ENCODE data around the gene CABLES1. TPM values are rescaled to one million over a fixed set of nuclear protein-coding genes. Genes with fewer than 3 reads are reported as not detected.

The CABLES1 gene
- total RNA-seq, 1 donor from 2014 or later = 3.1 TPM

- Mint-ChIP-seq H3K27me3 (ENCODE audit: unreplicated experiment) (no peaks in the 10 kb centered on the region), H3K36me3 (ENCODE audit: unreplicated experiment) (peaks cover 5% of the 10 kb centered on the region), H3K4me1 (ENCODE audit: low read depth, unreplicated experiment) (peaks cover 2% of the 10 kb centered on the region), H3K27ac (ENCODE audit: unreplicated experiment) (no peak overlapping the region), H3K9me3 (ENCODE audit: unreplicated experiment) (no peaks in the 10 kb centered on the region), H3K4me3 (ENCODE audit: unreplicated experiment) (no peak overlapping the region)
- TF ChIP-seq CTCF (IDR thresholded peaks at IDR 0.05; ENCODE audit: partially characterized antibody, unreplicated experiment) = no peak
- DNase-seq = no peak
These were observed 171.5 kb downstream of the CABLES1 start for GRCh38 chr18:23306822-23307221.

DNA sequence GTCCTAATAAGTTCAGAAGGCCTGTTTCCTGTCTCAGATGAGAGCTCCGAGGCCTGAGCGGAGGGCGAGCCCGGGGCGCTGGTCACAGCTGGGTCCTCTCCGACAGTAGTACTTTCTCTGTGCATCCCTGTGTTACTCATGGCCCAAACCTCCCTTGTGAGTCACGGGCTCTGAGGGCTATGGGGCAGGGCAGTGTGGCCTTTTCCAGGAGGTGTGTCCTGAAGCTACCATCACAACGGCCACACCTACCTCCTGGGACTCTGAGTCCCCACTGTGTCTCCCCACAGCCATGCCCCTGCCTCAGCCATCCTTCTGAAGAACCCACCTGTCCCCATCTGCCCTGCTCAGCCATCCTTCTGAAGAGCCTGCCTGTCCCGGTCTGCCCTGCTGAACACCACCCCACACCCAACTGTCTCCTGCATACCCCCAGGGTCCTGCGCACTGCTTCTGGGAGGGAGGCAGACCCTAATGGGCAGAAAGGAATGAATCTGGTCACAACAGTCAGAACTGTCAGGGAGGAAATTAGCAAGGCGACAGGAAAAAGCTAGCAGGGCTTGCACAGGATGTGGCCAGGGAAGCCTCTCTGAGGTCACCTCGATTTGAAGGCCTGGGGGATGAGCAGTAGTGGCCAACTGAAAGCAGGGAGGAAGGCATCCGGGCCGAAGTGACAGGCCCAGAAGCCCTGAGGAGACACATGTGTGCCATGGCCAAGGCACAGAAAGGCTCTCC, 172.4 kb downstream of the CABLES1 start:
- Mint-ChIP-seq H3K27ac (ENCODE audit: unreplicated experiment) (no peak overlapping the region), H3K27me3 (ENCODE audit: unreplicated experiment) (no peaks in the 10 kb centered on the region), H3K36me3 (ENCODE audit: unreplicated experiment) (peaks cover 5% of the 10 kb centered on the region), H3K4me3 (ENCODE audit: unreplicated experiment) (no peak overlapping the region), H3K9me3 (ENCODE audit: unreplicated experiment) (no peaks in the 10 kb centered on the region), H3K4me1 (ENCODE audit: low read depth, unreplicated experiment) (no peaks in the 10 kb centered on the region)
- TF ChIP-seq CTCF (IDR thresholded peaks at IDR 0.05; ENCODE audit: partially characterized antibody, unreplicated experiment) = no peak
- DNase-seq = no peak

Other genes with a start within 250 kb of the CABLES1 start
- 13.6 TPM for gene RBBP8, start 202.2 kb upstream of the CABLES1 start, total RNA-seq (ENCODE audit: unreplicated experiment)

All from glutamatergic neuron (in vitro differentiated cells).